HepG2 (cell line): ENCODE measurements around the gene CTNND1.

Experiments
- MAFK ChIP-seq, 2 experiments: IDR thresholded peaks in 1 of 2; conservative IDR thresholded peaks in 1 of 2; 2 replicates each; pipeline ENCODE4 v1.6.1; 2011; ENCODE audit warnings: improper control_type of control experiment in 2 of 2, low read length in 2 of 2
- MTA3 ChIP-seq: sonication (generic); formaldehyde crosslinking; IDR thresholded peaks from 2 replicates; pipeline ENCODE4 v1.4.0; 2020; ENCODE audit warnings: missing genetic modification reagents
- RXRA ChIP-seq: sonication (generic); formaldehyde crosslinking; IDR thresholded peaks from 2 replicates; pipeline ENCODE4 v1.5.1; 2020; ENCODE audit warnings: missing genetic modification reagents
- ZNF629 ChIP-seq: sonication (generic); formaldehyde crosslinking; conservative IDR thresholded peaks from 2 replicates; pipeline ENCODE4 v1.5.0; 2020; ENCODE audit warnings: missing genetic modification reagents
- ZNF687 ChIP-seq: sonication (generic); formaldehyde crosslinking; IDR thresholded peaks from 2 replicates; pipeline ENCODE4 v1.5.1; 2020; ENCODE audit warnings: mild to moderate bottlenecking, missing genetic modification reagents, moderate library complexity
- TF ChIP-seq, protein P1 (sequence below): sonication (generic); formaldehyde crosslinking; IDR thresholded peaks from 2 replicates; pipeline ENCODE4 v1.5.0; 2020; ENCODE audit warnings: mild to moderate bottlenecking, missing genetic modification reagents, moderate library complexity
- TF ChIP-seq, protein P2 (sequence below): conservative IDR thresholded peaks from 2 replicates; pipeline ENCODE4 v1.6.1; 2018; ENCODE audit warnings: missing genetic modification reagents

GRCh38 chr11:57770793-57771192 is 9.2 kb downstream of the CTNND1 start:
- TF ChIP-seq, protein P1, sequence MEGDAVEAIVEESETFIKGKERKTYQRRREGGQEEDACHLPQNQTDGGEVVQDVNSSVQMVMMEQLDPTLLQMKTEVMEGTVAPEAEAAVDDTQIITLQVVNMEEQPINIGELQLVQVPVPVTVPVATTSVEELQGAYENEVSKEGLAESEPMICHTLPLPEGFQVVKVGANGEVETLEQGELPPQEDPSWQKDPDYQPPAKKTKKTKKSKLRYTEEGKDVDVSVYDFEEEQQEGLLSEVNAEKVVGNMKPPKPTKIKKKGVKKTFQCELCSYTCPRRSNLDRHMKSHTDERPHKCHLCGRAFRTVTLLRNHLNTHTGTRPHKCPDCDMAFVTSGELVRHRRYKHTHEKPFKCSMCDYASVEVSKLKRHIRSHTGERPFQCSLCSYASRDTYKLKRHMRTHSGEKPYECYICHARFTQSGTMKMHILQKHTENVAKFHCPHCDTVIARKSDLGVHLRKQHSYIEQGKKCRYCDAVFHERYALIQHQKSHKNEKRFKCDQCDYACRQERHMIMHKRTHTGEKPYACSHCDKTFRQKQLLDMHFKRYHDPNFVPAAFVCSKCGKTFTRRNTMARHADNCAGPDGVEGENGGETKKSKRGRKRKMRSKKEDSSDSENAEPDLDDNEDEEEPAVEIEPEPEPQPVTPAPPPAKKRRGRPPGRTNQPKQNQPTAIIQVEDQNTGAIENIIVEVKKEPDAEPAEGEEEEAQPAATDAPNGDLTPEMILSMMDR (CRISPR knock-in tag): no peak
- TF ChIP-seq, protein P2, sequence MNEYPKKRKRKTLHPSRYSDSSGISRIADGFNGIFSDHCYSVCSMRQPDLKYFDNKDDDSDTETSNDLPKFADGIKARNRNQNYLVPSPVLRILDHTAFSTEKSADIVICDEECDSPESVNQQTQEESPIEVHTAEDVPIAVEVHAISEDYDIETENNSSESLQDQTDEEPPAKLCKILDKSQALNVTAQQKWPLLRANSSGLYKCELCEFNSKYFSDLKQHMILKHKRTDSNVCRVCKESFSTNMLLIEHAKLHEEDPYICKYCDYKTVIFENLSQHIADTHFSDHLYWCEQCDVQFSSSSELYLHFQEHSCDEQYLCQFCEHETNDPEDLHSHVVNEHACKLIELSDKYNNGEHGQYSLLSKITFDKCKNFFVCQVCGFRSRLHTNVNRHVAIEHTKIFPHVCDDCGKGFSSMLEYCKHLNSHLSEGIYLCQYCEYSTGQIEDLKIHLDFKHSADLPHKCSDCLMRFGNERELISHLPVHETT (CRISPR knock-in tag): no peak
- no peak for TF ChIP-seq ZNF687 (CRISPR knock-in tag)
- no peak for TF ChIP-seq MAFK (conservative IDR thresholded peaks at IDR 0.05 in 1 of 2, IDR thresholded peaks at IDR 0.05 in 1 of 2; ENCODE audit: low read length in 2 of 2)
- TF ChIP-seq RXRA (CRISPR knock-in tag): no peak
- TF ChIP-seq ZNF629: no peak
- TF ChIP-seq MTA3 (CRISPR knock-in tag): no peak
